Muscle layer of duodenum (tissue), 2 donors: Measurements from ENCODE around the gene NPPC.
"Not testable (repeated sequence)": the region's sequence is repeated elsewhere in the genome, so short reads cannot be mapped to it uniquely, and the experiment has no call there.

Experiments used
- H3K27ac ChIP-seq: one replicate; pipeline ENCODE4 v1.7.0; 2013; ENCODE audit warnings: mild to moderate bottlenecking, low read length
- H3K27me3 ChIP-seq: one replicate; pipeline ENCODE4 v1.7.0; 2013; ENCODE audit warnings: low read depth, mild to moderate bottlenecking, control low read depth, low read length
- H3K36me3 ChIP-seq, 2 donors: one replicate each; pipeline ENCODE4 v1.7.0; 2013; ENCODE audit warnings: low read length in 2 of 2, control low read depth in 1 of 2, mild to moderate bottlenecking in 1 of 2; ENCODE audit not compliant: insufficient read depth in 2 of 2, control insufficient read depth in 1 of 2
- H3K4me1 ChIP-seq, 2 donors: one replicate each; pipeline ENCODE4 v1.7.0; 2013; ENCODE audit warnings: low read length in 2 of 2, mild to moderate bottlenecking in 2 of 2, control low read depth in 1 of 2, moderate library complexity in 1 of 2; ENCODE audit not compliant: insufficient read depth in 2 of 2, control insufficient read depth in 1 of 2
- H3K4me3 ChIP-seq, 2 donors: one replicate each; pipeline ENCODE4 v1.7.0; 2013; ENCODE audit warnings: low read length in 2 of 2, low read depth in 1 of 2, mild to moderate bottlenecking in 1 of 2
- H3K9me3 ChIP-seq, 2 donors: one replicate each; pipeline ENCODE4 v1.7.0; 2013; ENCODE audit warnings: low read length in 2 of 2, control low read depth in 1 of 2, mild to moderate bottlenecking in 1 of 2; ENCODE audit not compliant: control insufficient read depth in 1 of 2
- donor health status: healthy.

NPPC gene

DNA sequence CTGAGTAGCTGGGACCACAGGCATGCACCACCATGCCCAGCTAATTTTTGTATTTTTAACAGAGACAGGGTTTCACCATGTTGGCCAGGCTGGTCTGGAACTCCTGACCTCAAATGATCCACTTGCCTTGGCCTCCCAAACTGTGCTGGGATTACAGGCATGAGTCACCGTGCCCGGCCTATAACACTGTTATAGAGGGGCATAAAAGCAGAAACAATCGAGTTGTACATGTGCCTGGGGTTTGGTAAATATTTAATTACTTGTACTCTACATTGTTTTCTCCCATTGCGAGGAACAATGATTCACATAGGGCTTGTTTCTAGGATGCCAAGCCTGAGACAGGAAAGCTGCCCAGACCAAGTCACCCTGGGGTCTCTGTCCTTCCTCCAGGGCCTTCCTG lies 45.8 kb downstream of the NPPC start:
- H3K36me3 ChIP-seq, H3K27me3 ChIP-seq, H3K9me3 ChIP-seq, H3K4me1 ChIP-seq, H3K4me3 ChIP-seq, H3K27ac ChIP-seq: not testable (repeated sequence)

DNA sequence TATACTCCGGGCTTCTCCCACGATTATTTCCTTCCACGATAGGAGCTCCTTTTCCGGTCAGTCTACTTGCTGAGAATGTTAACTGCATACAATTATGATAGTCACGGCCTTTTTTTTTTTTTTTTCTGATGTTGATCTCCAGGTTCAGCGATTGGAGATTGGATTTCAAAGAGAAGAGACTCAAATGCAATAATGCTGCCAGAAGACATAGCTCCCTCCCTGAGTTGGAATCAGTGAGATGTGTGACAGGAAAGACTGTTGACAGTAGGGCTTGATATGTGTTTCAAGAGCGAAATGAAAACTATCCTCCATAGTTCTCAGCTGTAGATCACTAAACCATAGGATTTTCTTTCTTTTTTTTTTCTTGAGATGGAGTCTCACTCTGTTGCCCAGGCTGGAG lies 47.0 kb downstream of the NPPC start:
- no peak overlapping the region for H3K4me3 ChIP-seq
- H3K4me1 ChIP-seq, result no peaks in the 10 kb centered on the region
- H3K36me3 ChIP-seq, result no peaks in the 10 kb centered on the region
- H3K9me3 ChIP-seq, result no peaks in the 10 kb centered on the region
- no peaks in the 10 kb centered on the region for H3K27me3 ChIP-seq
- no peak overlapping the region for H3K27ac ChIP-seq

DNA sequence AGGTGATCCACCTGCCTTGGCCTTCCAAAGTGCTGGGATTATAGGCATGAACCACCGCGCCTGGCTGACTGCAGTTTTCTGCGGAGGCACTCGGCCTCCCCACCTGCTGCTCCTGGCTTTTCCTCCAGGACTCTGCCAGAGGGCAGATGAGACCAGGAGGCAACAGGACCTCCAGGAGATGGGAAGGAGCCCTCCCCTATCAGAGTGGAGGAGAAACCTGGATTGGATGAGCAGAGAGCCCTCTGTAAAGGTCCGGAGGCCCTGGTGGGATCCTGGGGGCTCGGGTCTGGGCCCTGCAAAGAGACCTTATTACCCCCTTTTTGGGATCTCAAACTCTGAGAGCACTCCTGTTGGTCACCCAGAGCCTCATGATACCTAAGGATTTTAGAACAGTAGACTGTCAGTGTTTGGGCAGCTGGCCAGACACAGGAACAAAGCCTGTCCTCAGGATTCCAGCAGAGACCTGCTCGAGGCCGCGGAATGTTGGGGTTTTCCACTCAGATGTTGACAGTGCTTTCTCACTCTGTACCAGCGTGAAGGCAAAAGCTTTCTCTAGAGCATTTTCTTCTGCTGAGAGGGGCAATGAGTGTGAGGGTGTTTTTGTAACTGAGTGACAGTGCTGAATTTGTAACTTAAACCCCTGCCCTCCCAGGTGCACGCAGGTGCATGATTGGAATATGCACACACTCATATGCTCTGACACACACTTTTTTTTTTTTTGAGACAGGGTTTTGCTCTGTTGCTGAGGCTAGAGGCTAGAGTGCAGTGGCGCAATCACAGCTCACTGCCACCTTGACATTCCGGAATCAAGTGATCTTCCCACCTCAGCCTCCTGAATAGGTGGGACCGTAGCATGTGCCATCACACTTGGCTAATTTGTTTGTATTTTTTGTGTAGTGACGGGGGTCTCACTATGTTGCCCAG lies 48.4 kb downstream of the NPPC start:
- Histone ChIP-seq H3K27ac (no peak overlapping the region), H3K4me3 (no peak overlapping the region), H3K36me3 (no peaks in the 10 kb centered on the region), H3K4me1 (no peaks in the 10 kb centered on the region), H3K27me3 (no peaks in the 10 kb centered on the region), H3K9me3 (no peaks in the 10 kb centered on the region)

DNA sequence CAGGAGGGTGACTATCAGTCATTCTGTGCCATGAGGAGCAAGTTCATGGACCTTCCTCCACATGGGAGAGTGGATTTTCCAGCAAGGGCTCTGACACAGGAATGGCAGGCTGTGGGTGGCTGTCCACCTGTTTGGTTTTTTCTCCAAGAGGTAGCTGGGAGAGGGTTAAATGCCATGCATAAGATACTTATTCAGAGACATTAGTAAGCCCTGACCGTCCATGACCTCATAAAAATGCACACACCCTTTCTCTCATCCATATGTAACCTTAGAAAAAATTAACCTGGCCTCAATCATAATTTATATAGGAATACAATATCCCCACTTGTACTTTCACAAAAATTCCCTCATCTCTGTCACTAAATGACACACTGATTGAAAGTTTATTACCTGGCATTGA lies 51.3 kb downstream of the NPPC start:
- Histone ChIP-seq H3K9me3 (no peaks in the 10 kb centered on the region), H3K4me1 (no peaks in the 10 kb centered on the region), H3K27me3 (no peaks in the 10 kb centered on the region), H3K36me3 (no peaks in the 10 kb centered on the region), H3K27ac (no peak overlapping the region), H3K4me3 (no peak overlapping the region)
